SU-DHL-6 (cell line): Measurements from ENCODE around the gene PRDX2.

Experiments used
- CTCF ChIP-seq: fragments of 200-600 bp; sonication (generic); IDR thresholded peaks from one replicate; pipeline ENCODE4 v1.5.1; 2017; ENCODE audit warnings: antibody characterized with exemption, mild to moderate bottlenecking, low read length, moderate library complexity; ENCODE audit not compliant: insufficient read depth, poor library complexity, severe bottlenecking
- EZH2phosphoT487 ChIP-seq: fragments of 200-600 bp; sonication (generic), shearing (Covaris generic); conservative IDR thresholded peaks from 2 replicates; pipeline ENCODE4 v1.6.1; 2018; ENCODE audit warnings: mild to moderate bottlenecking, antibody characterized with exemption, low read length, moderate library complexity, mixed read lengths

- TF ChIP-seq CTCF (no peak), EZH2phosphoT487 (no peak)
These were observed 49.4 kb downstream of the PRDX2 start for GRCh38 chr19:12752056-12752781.
